ENCODE results near the gene KIF6.

KIF6 gene

GRCh38 chr6:39347906-39348585 is 377.2 kb downstream of the KIF6 start:
- no peaks in the 10 kb centered on the region for H3K9me3 ChIP-seq (ENCODE audit: low read depth, low read length)
- H3K36me3 ChIP-seq (ENCODE audit: insufficient read depth, low read length): no peaks in the 10 kb centered on the region
- H3K4me3 ChIP-seq: no peak overlapping the region
- no peak overlapping the region for H3K9ac ChIP-seq (ENCODE audit: insufficient read length)
- TF ChIP-seq EZH2 (IDR thresholded peaks at IDR 0.05) (no peak), POLR2AphosphoS5 (IDR thresholded peaks at IDR 0.05; ENCODE audit: borderline replicate concordance, low read depth, low read length) (no peak), FOXP2 (optimal IDR thresholded peaks at IDR 0.05; ENCODE audit: control extremely low read depth, extremely low read length, insufficient read depth) (no peak)
- H3K27ac ChIP-seq: no peak overlapping the region
- DNase-seq (ENCODE audit: low read depth, low spot score): peak; percentile 32

DNA sequence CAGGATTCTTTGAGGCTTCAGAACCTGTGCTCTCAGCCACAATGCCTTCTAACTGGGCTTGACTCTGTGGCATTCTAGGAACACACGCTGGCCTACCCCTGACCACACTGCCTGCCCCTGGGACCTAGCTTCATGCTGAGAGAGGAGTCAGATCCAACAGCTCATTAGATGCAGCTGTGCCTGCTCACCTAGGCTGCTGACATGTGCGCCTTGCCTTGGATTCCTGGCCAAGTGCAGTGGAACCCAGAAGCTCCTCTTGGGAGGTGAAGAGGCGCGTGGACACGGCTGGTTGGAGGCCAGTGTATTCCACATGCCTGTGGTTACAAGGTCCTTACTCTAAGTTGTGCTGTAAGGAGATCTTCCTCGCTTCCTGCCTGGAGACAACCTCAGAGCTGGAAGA is 378.0 kb downstream of the KIF6 start:
- H3K4me3 ChIP-seq: no peak overlapping the region
- no peak for DNase-seq (ENCODE audit: low read depth, low spot score)
- no peak overlapping the region for H3K27ac ChIP-seq
- H3K9ac ChIP-seq (ENCODE audit: insufficient read length): no peak overlapping the region
- TF ChIP-seq EZH2 (IDR thresholded peaks at IDR 0.05) (no peak), FOXP2 (optimal IDR thresholded peaks at IDR 0.05; ENCODE audit: control extremely low read depth, extremely low read length, insufficient read depth) (no peak), POLR2AphosphoS5 (IDR thresholded peaks at IDR 0.05; ENCODE audit: borderline replicate concordance, low read depth, low read length) (no peak)
- H3K9me3 ChIP-seq (ENCODE audit: low read depth, low read length): no peaks in the 10 kb centered on the region
- H3K36me3 ChIP-seq (ENCODE audit: insufficient read depth, low read length): no peaks in the 10 kb centered on the region

GRCh38 chr6:39344821-39345280 is 380.4 kb downstream of the KIF6 start:
- TF ChIP-seq EZH2 (IDR thresholded peaks at IDR 0.05) (no peak), FOXP2 (optimal IDR thresholded peaks at IDR 0.05; ENCODE audit: control extremely low read depth, extremely low read length, insufficient read depth) (no peak), POLR2AphosphoS5 (IDR thresholded peaks at IDR 0.05; ENCODE audit: borderline replicate concordance, low read depth, low read length) (no peak)
- Histone ChIP-seq H3K9me3 (ENCODE audit: low read depth, low read length) (no peaks in the 10 kb centered on the region), H3K4me3 (no peak overlapping the region), H3K36me3 (ENCODE audit: insufficient read depth, low read length) (no peaks in the 10 kb centered on the region), H3K9ac (ENCODE audit: insufficient read length) (no peak overlapping the region), H3K27ac (no peak overlapping the region)
- DNase-seq (ENCODE audit: low read depth, low spot score): no peak

GRCh38 chr6:39343396-39343870 is 381.8 kb downstream of the KIF6 start:
- no peak for DNase-seq (ENCODE audit: low read depth, low spot score)
- Histone ChIP-seq H3K9me3 (ENCODE audit: low read depth, low read length) (no peaks in the 10 kb centered on the region), H3K9ac (ENCODE audit: insufficient read length) (no peak overlapping the region), H3K27ac (no peak overlapping the region), H3K36me3 (ENCODE audit: insufficient read depth, low read length) (no peaks in the 10 kb centered on the region), H3K4me3 (no peak overlapping the region)
- TF ChIP-seq POLR2AphosphoS5 (IDR thresholded peaks at IDR 0.05; ENCODE audit: borderline replicate concordance, low read depth, low read length): no peak
- no peak for TF ChIP-seq FOXP2 (optimal IDR thresholded peaks at IDR 0.05; ENCODE audit: control extremely low read depth, extremely low read length, insufficient read depth)
- no peak for TF ChIP-seq EZH2 (IDR thresholded peaks at IDR 0.05)

GRCh38 chr6:39342692-39343395 is 382.4 kb downstream of the KIF6 start:
- no peaks in the 10 kb centered on the region for H3K36me3 ChIP-seq (ENCODE audit: insufficient read depth, low read length)
- no peak overlapping the region for H3K27ac ChIP-seq
- H3K4me3 ChIP-seq: no peak overlapping the region
- no peak overlapping the region for H3K9ac ChIP-seq (ENCODE audit: insufficient read length)
- DNase-seq (ENCODE audit: low read depth, low spot score): no peak
- TF ChIP-seq EZH2 (IDR thresholded peaks at IDR 0.05): no peak
- TF ChIP-seq POLR2AphosphoS5 (IDR thresholded peaks at IDR 0.05; ENCODE audit: borderline replicate concordance, low read depth, low read length): no peak
- TF ChIP-seq FOXP2 (optimal IDR thresholded peaks at IDR 0.05; ENCODE audit: control extremely low read depth, extremely low read length, insufficient read depth): no peak
- no peaks in the 10 kb centered on the region for H3K9me3 ChIP-seq (ENCODE audit: low read depth, low read length)

GRCh38 chr6:39341937-39342336 is 383.3 kb downstream of the KIF6 start:
- Histone ChIP-seq H3K4me3 (no peak overlapping the region), H3K9ac (ENCODE audit: insufficient read length) (no peak overlapping the region), H3K9me3 (ENCODE audit: low read depth, low read length) (no peaks in the 10 kb centered on the region), H3K36me3 (ENCODE audit: insufficient read depth, low read length) (no peaks in the 10 kb centered on the region), H3K27ac (no peak overlapping the region)
- TF ChIP-seq EZH2 (IDR thresholded peaks at IDR 0.05): no peak
- no peak for TF ChIP-seq POLR2AphosphoS5 (IDR thresholded peaks at IDR 0.05; ENCODE audit: borderline replicate concordance, low read depth, low read length)
- TF ChIP-seq FOXP2 (optimal IDR thresholded peaks at IDR 0.05; ENCODE audit: control extremely low read depth, extremely low read length, insufficient read depth): no peak
- no peak for DNase-seq (ENCODE audit: low read depth, low spot score)

- no peaks in the 10 kb centered on the region for H3K36me3 ChIP-seq (ENCODE audit: insufficient read depth, low read length)
- TF ChIP-seq POLR2AphosphoS5 (IDR thresholded peaks at IDR 0.05; ENCODE audit: borderline replicate concordance, low read depth, low read length) (no peak), FOXP2 (optimal IDR thresholded peaks at IDR 0.05; ENCODE audit: control extremely low read depth, extremely low read length, insufficient read depth) (no peak), EZH2 (IDR thresholded peaks at IDR 0.05) (no peak)
- DNase-seq (ENCODE audit: low read depth, low spot score): no peak
- H3K9me3 ChIP-seq (ENCODE audit: low read depth, low read length): no peaks in the 10 kb centered on the region
- no peak overlapping the region for H3K9ac ChIP-seq (ENCODE audit: insufficient read length)
- no peak overlapping the region for H3K27ac ChIP-seq
- H3K4me3 ChIP-seq: no peak overlapping the region
Measured at GRCh38 chr6:39341352-39341751, 383.9 kb downstream of the KIF6 start.

DNA sequence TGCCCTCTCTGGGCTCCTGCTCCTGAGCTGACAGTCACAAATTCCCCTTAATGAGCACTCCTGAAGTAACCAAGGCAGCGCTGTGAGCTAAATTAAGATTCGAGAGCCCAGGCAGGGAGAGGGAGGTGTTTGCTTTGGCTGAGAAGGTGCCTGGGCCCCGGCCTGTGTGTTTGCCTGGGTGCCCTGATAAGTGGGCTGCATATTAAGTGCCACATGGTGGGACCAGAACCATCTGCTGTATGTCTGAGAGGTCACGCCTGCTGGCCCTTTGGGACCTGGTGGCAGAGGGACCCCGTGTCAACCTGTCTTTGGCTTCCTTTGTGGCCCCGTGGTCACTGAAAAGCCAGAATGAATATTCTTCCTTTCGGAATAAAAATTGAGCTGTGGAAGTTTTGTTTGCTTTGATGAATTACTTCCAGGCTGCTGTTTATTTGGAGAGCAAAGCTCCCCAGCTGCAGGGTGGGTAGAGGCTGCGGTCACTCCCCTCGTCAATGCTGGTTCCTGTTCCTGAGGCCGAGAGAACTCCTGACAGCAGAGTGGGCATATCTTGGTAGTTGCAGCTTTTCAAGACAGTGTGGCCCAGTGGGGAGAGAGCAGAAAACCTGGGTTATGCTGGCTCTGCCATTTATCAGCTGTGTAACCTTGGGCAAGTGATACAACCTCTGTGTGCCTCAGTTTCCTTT is 385.2 kb downstream of the KIF6 start:
- TF ChIP-seq FOXP2 (optimal IDR thresholded peaks at IDR 0.05; ENCODE audit: control extremely low read depth, extremely low read length, insufficient read depth) (no peak), EZH2 (IDR thresholded peaks at IDR 0.05) (no peak), POLR2AphosphoS5 (IDR thresholded peaks at IDR 0.05; ENCODE audit: borderline replicate concordance, low read depth, low read length) (no peak)
- Histone ChIP-seq H3K36me3 (ENCODE audit: insufficient read depth, low read length) (no peaks in the 10 kb centered on the region), H3K9ac (ENCODE audit: insufficient read length) (no peak overlapping the region), H3K27ac (no peak overlapping the region), H3K4me3 (no peak overlapping the region), H3K9me3 (ENCODE audit: low read depth, low read length) (no peaks in the 10 kb centered on the region)
- no peak for DNase-seq (ENCODE audit: low read depth, low spot score)
